HG03457 (cell line): ENCODE data around the gene NKAIN2.
"Not testable (repeated sequence)": the region's sequence is repeated elsewhere in the genome, so short reads cannot be mapped to it uniquely, and the experiment has no call there.

Experiments
- ATAC-seq: cut with Tn5 transposase; IDR thresholded peaks from one replicate; pipeline ENCODE4 v1.9.1; 2021; ENCODE audit warnings: moderate number of reproducible peaks; ENCODE audit not compliant: unreplicated experiment

NKAIN2 gene

GRCh38 chr6:124400261-124400999, 596.8 kb downstream of the NKAIN2 start:
- no peak for ATAC-seq

- ATAC-seq: not testable (repeated sequence)
Measured at GRCh38 chr6:124410425-124410824, 606.8 kb downstream of the NKAIN2 start.

GRCh38 chr6:124412657-124413056, 609.0 kb downstream of the NKAIN2 start:
- not testable (repeated sequence) for ATAC-seq

- ATAC-seq: no peak
Measured at GRCh38 chr6:124420116-124420840, 616.6 kb downstream of the NKAIN2 start.

- ATAC-seq: no peak
Measured at GRCh38 chr6:124423621-124424020, 620.0 kb downstream of the NKAIN2 start.

- ATAC-seq: no peak
Measured at GRCh38 chr6:124430740-124431318, 627.2 kb downstream of the NKAIN2 start.

- no peak for ATAC-seq
Measured at GRCh38 chr6:124432620-124433019, 629.0 kb downstream of the NKAIN2 start.

- ATAC-seq: no peak
Measured at GRCh38 chr6:124433387-124434160, 629.9 kb downstream of the NKAIN2 start.

- no peak for ATAC-seq
Measured at GRCh38 chr6:124434421-124434820, 630.8 kb downstream of the NKAIN2 start.

GRCh38 chr6:124436803-124437202, 633.1 kb downstream of the NKAIN2 start:
- no peak for ATAC-seq

- no peak for ATAC-seq
Measured at GRCh38 chr6:124438546-124439065, 634.9 kb downstream of the NKAIN2 start.

GRCh38 chr6:124441450-124441849, 637.8 kb downstream of the NKAIN2 start:
- no peak for ATAC-seq

- no peak for ATAC-seq
Measured at GRCh38 chr6:124443541-124443940, 639.9 kb downstream of the NKAIN2 start.

- ATAC-seq: no peak
Measured at GRCh38 chr6:124445581-124445980, 641.9 kb downstream of the NKAIN2 start.

GRCh38 chr6:124446961-124447360, 643.3 kb downstream of the NKAIN2 start:
- no peak for ATAC-seq

GRCh38 chr6:124459268-124459667, 655.6 kb downstream of the NKAIN2 start:
- no peak for ATAC-seq

- ATAC-seq: no peak
Measured at GRCh38 chr6:124462750-124463149, 659.1 kb downstream of the NKAIN2 start.

GRCh38 chr6:124463271-124463670, 659.6 kb downstream of the NKAIN2 start:
- ATAC-seq: no peak

- ATAC-seq: not testable (repeated sequence)
Measured at GRCh38 chr6:124464600-124464999, 660.9 kb downstream of the NKAIN2 start.

- no peak for ATAC-seq
Measured at GRCh38 chr6:124466949-124467348, 663.3 kb downstream of the NKAIN2 start.

- no peak for ATAC-seq
Measured at GRCh38 chr6:124467366-124467765, 663.7 kb downstream of the NKAIN2 start.
